GM19468 (cell line): ENCODE results near the gene DCAF12.
"Not testable (repeated sequence)": the region's sequence is repeated elsewhere in the genome, so short reads cannot be mapped to it uniquely, and the experiment has no call there.

Source experiments
- ATAC-seq: cut with Tn5 transposase; IDR thresholded peaks from one replicate; pipeline ENCODE4 v1.9.1; 2021; ENCODE audit warnings: mild to moderate bottlenecking, moderate library complexity, moderate number of reproducible peaks; ENCODE audit not compliant: unreplicated experiment; ENCODE audit errors: extremely low read depth

Gene DCAF12

GRCh38 chr9:34072868-34073590, 53.5 kb downstream of the DCAF12 start:
- no peak for ATAC-seq

DNA sequence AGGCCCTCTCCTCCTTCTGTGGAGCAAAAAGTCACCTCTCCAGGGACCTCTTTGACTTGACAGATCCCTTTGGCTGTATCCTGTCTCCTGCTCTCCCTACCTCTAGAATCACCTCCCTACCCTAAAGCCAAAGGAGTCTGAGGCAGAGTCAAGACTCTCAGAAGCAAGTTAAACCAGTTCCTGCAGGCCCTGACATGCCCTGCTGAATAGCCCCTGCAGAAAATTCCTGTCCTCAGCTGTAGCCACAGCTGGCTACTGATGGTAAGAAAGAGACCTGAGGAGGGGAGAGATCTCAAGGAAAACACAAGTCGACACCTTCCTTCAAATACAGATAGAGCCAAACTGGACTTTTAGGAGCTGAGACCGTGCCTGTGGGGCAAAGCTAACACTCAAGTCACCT, 54.1 kb downstream of the DCAF12 start:
- no peak for ATAC-seq

DNA sequence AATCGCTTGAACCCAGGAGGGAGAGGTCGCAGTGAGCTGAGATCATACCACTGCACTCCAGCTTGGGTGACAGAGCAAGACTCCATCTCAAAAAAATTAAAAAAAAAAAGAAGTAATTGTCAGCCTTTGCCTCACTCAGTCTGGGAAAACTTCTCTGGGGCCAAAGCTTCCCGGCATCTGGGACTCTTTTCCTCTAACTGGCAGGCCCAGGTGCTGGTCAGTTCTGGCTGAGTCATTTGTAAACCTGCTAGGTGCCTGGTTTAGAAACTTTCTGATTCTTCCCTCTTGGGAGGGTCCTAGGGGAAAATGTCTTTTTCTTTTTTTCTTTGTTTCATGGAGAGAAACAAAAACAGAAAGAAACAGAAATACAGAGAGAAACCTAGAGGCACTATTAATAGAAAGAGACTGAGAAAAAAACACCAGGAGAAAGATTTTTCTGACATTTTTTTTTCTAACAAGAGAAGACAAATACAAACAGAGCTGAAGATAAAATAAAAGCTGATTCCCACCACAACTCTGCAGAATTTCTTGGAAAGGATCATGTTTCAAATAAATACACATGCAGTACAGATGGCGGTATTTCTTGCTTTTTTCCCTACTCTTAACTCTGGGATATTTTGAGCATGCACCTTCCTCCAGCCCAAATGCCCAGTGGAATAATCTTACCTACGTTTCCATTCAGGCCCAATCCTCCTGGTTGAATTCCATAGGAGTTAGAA, 55.7 kb downstream of the DCAF12 start:
- ATAC-seq: no peak

DNA sequence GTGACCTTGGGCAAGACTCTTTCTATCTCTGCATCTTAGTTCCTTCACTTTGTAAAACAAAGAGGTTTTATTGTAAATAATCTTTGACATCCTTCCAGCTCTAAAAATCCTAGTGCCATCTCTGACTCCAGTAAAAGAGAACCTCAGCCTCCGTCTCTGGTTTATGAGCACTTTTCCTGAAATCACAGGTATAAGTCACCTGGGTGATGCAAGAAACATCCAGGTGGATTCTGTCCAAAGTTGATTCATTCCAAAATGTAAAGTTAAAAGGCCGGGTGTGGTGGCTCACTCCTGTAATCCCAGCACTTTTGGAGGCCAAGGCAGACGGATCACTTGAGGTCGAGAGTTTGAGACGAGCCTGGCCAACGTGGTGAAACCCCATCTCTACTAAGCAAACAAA, 56.7 kb downstream of the DCAF12 start:
- ATAC-seq: no peak

GRCh38 chr9:34065541-34065940, 61.0 kb downstream of the DCAF12 start:
- ATAC-seq: no peak

DNA sequence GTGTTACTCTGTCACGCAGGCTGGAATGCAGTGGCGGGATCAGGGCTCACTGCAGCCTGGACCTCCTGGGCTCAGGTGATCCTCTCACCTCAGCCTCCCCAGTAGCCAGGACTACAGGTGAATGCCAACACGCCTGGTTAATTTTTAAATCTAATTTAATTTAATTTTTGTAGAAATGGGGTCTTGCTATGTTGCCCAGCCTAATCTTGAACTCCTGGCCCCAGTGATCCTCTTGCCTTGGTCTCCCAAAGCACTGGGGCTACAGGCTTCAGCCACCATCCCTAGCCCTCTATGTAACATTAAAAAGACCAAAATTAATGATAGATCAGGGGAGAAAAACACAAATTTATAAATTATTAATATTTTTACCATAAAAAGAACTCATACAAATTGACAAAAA, 66.5 kb downstream of the DCAF12 start:
- no peak for ATAC-seq

DNA sequence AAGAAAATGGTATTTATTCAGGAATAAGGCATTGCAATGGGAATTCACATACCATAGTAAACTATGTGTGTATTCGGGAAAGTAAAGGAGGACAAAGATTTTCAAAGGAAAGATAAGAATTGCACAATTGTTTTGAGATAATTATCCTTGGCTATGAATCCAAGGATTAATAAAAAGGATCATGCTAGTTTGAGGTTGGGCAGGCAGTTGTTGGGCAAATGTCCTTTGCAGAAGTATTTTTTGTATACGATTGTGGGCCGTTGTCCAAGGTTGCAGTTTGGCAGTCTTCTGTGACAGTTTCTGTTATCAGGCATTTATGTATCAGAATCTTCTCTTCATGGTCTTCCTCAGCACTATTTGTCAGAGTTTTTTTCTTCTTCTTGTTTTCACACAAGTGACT, 67.2 kb downstream of the DCAF12 start:
- no peak for ATAC-seq

- no peak for ATAC-seq
Measured at GRCh38 chr9:34049630-34050384, 76.7 kb downstream of the DCAF12 start.

DNA sequence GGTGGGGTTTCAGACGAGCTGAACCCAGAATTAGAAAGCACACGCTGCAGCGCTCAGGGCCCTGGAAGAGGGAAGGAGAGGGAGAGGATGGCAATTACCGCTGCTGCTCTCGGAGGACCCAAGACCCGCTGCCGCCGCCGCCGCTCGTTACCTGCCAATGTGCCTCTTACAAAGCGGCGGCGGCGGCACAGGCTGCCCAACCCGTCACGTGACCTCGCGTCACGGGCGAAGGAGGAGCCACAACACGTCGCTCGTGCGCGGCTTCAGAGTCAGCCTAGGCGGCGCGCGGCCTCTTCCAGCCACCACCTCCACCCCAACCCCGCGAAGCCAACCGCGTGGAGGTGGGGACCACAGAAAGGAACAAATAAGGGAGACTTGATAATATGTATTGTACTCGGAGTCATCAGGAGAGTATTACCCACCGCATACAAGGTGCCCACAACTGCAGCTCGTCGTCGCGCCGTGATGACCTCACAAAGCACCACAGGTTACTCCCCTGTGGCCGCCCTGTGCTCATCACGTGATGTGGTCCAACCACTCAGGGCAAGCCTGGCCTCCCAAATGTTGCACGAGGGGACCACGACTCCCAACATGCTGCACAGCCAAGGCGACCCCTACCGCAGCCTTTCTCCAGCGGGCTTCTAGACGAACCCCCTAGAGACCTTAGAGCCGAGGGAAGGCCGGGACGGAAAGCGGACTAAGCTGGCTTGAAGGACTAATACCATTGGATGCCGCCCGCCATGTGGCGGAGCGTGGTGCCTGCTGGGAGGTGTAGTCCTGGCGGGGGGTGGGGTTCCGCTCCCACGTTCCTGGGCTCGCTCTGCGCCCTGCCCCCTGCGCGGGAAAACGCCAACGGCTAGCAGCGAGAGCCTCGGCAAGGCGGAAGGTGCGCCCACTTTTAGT, 77.5 kb downstream of the DCAF12 start, which contains the start of gene UBAP2:
UBAP2 (minus strand) TSS at position 161 of the 903 bp plus-strand sequence. CDS start 31,739 bp downstream, outside the sequence.
- ATAC-seq: peak; percentile 58

DNA sequence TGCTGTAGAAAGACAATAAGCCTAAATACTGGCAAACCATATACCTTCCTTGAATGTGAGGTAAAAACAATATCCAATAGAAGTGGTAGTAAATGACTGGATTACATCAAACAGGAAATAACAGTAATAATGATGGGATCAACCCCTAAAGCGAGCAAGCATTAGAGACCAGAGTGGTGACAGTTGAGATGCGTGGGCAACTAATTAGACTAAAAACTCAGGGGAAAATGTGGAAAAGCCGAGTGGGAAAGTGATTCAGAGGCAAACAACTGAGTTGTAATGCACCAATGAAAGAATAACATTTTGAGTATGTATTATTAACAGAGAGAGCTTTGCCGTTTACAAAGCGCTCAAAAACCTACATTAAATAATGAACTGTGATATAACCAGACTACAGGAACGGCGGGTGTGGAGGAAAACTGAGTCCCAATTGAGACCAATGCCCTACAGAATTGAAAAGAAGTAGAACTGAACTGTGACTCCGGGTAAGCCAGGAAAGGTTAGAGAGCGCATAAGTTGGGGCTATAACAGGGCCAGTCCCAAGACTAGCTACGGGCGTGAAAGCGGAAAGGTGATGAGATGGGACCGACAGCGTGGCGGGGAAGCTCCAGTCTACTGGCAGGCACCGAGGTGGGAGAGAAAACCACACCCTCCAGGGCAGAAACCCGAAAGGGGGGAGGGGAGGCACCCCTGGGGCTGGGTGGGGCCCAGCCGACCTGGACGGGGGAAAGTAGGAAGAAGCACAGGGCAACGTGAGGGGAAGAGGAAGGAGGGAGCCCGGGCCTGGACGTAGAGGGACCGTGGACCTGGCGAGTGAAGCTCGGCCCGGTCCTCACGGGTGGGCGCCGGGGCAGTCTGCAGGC, 78.4 kb downstream of the DCAF12 start:
- peak; percentile 9 for ATAC-seq

GRCh38 chr9:34046784-34047379, 79.6 kb downstream of the DCAF12 start:
- no peak for ATAC-seq

DNA sequence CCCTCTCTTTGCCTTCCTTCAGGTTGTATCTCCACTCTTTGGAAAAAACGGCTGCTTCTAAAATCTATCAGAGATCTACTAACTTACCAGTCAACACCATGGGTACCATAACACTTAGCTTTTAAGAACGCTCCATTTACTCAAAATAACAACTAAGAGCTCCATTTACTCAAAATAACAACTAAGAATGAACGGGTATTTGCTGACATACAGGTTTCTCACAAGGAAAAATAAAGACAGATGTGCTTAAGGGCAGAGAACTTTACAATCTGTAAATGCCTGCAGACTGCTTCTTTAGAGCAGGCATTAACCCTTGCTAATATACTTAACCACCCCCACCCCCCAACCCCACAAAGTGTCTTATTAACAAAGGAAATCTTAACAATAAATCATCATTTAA, 80.6 kb downstream of the DCAF12 start:
- ATAC-seq: no peak

DNA sequence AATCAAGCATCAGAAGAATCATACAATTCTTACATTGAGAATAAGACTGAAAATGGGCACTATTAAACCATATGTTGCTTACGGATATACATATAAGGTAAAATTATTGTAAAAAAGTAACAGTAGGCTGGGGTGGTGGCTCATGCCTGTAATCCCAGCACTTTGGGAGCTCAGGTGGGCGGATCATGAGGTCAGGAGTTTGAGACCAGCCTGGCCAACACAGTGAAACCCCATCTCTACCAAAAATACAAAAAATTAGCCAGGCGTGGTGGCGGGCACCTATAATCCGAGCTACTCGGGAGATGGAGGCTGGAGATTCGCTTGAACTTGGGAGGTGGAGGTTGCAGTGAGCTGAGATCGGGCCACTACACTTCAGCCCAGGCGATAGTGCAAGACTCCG, 84.4 kb downstream of the DCAF12 start:
- not testable (repeated sequence) for ATAC-seq

DNA sequence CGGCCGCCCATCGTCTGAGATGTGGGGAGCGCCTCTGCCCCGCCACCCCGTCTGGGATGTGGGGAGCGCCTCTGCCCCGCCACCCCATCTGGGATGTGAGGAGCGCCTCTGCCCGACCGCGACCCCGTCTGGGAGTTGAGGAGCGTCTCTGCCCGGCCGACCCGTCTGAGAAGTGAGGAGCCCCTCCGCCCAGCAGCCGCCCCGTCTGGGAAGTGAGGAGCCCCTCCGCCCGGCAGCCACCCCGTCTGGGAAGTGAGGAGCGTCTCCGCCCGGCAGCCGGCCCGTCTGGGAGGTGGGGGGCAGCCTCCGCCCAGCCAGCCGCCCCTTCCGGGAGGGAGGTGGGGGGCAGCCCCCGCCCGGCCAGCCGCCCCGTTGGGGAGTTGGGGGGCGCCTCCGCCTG, 87.6 kb downstream of the DCAF12 start:
- ATAC-seq: not testable (repeated sequence)

DNA sequence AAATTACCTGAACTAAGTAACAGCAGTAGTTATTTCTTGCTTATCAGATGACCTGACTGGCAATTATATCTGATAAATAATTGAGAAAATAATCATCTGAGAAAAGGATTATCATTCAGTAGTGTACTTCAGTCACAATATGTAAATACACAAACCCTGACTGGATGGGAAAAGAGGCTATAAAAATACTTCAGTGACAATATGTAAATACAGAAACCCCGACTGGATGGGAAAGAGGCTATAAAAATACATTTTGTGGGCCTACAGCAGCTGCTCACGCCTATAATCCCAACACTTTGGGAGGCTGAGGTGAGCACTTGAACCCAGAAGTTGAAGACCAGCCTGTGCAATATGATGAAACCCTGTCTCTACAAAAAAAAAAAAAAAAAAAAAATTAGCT, 88.9 kb downstream of the DCAF12 start:
- no peak for ATAC-seq

- ATAC-seq: no peak
Measured at GRCh38 chr9:34036625-34037024, 89.9 kb downstream of the DCAF12 start.
